GM19240 (cell line): ENCODE measurements around the gene DDX3X.
"Not testable (repeated sequence)": the region's sequence is repeated elsewhere in the genome, so short reads cannot be mapped to it uniquely, and the experiment has no call there.

Experiments
- DNase-seq: peaks from one replicate; pipeline ENCODE4 v3.0.0; 2011; ENCODE audit warnings: low spot score; ENCODE audit not compliant: insufficient read length

DDX3X gene

GRCh38 chrX:41369152-41369551 lies 35.2 kb downstream of the DDX3X start:
- DNase-seq, result no peak

GRCh38 chrX:41371575-41371974 lies 37.6 kb downstream of the DDX3X start:
- DNase-seq, result not testable (repeated sequence)

- no peak for DNase-seq
Measured at GRCh38 chrX:41373989-41374606, 40.1 kb downstream of the DDX3X start.

GRCh38 chrX:41377624-41378023 lies 43.7 kb downstream of the DDX3X start:
- DNase-seq, result no peak

- DNase-seq, result no peak
Measured at GRCh38 chrX:41381685-41382084, 47.7 kb downstream of the DDX3X start.

- no peak for DNase-seq
Measured at GRCh38 chrX:41382714-41383645, 49.0 kb downstream of the DDX3X start.

- DNase-seq, result no peak
Measured at GRCh38 chrX:41384051-41384705, 50.2 kb downstream of the DDX3X start.

GRCh38 chrX:41386222-41386990 lies 52.4 kb downstream of the DDX3X start:
- no peak for DNase-seq

- no peak for DNase-seq
Measured at GRCh38 chrX:41388543-41388942, 54.6 kb downstream of the DDX3X start.

GRCh38 chrX:41389311-41389888 lies 55.4 kb downstream of the DDX3X start:
- DNase-seq, result no peak

- not testable (repeated sequence) for DNase-seq
Measured at GRCh38 chrX:41390576-41390975, 56.6 kb downstream of the DDX3X start.

- DNase-seq, result no peak
Measured at GRCh38 chrX:41391606-41392005, 57.6 kb downstream of the DDX3X start.

GRCh38 chrX:41394293-41394692 lies 60.3 kb downstream of the DDX3X start:
- no peak for DNase-seq

GRCh38 chrX:41397219-41397618 lies 63.3 kb downstream of the DDX3X start:
- no peak for DNase-seq

GRCh38 chrX:41397768-41398167 lies 63.8 kb downstream of the DDX3X start:
- no peak for DNase-seq

- DNase-seq, result not testable (repeated sequence)
Measured at GRCh38 chrX:41402556-41402955, 68.6 kb downstream of the DDX3X start.

GRCh38 chrX:41405551-41405950 lies 71.6 kb downstream of the DDX3X start:
- no peak for DNase-seq

GRCh38 chrX:41406201-41406600 lies 72.2 kb downstream of the DDX3X start:
- no peak for DNase-seq

GRCh38 chrX:41407816-41408215 lies 73.9 kb downstream of the DDX3X start:
- no peak for DNase-seq

GRCh38 chrX:41408576-41408975 lies 74.6 kb downstream of the DDX3X start:
- DNase-seq, result no peak

GRCh38 chrX:41409006-41409405 lies 75.0 kb downstream of the DDX3X start:
- DNase-seq, result no peak
